Gastrocnemius medialis (tissue), 4 donors: ENCODE results near the gene SIGLEC7. TPM values are rescaled to one million over a fixed set of nuclear protein-coding genes. Genes with fewer than 3 reads are reported as not detected.

Experiments
- ATAC-seq, 2 donors: fragments of 150-250 bp; one replicate each; pipeline ENCODE4 v1.9.1; 2016
- DNase-seq, 2 donors: peaks; one replicate each; pipeline ENCODE4 v3.0.0-alpha.2; 2019
- H3K27ac ChIP-seq, 4 donors: fragments of 200-600 bp; sonication (generic); 1 replicate in 1 of 4; 2 replicates in 3 of 4; pipeline ENCODE4 v1.5.1; 2016 to 2018; ENCODE audit warnings: mild to moderate bottlenecking in 2 of 4, moderate library complexity in 1 of 4
- H3K27me3 ChIP-seq, 3 donors: fragments of 200-600 bp; sonication (generic) in 2 of 3; 1 replicate in 1 of 3; 2 replicates in 2 of 3; pipeline versions ENCODE4 v1.5.1 to v1.6.0; 2016 to 2019; ENCODE audit warnings: mild to moderate bottlenecking in 1 of 3, moderate library complexity in 1 of 3
- H3K36me3 ChIP-seq, 2 donors: fragments of 200-600 bp; sonication (generic) in 1 of 2; one replicate each; pipeline ENCODE4 v1.5.1; 2017 to 2018
- H3K4me1 ChIP-seq, 2 donors: fragments of 200-600 bp; sonication (generic) in 1 of 2; one replicate each; pipeline ENCODE4 v1.5.1; 2016 to 2017; ENCODE audit warnings: mild to moderate bottlenecking in 2 of 2
- H3K4me3 ChIP-seq, 4 donors: fragments of 200-600 bp; sonication (generic) in 3 of 4; 1 replicate in 1 of 4; 2 replicates in 3 of 4; pipeline ENCODE4 v1.5.1; 2016 to 2019; ENCODE audit warnings: mild to moderate bottlenecking in 2 of 4
- H3K9me3 ChIP-seq, 3 donors: fragments of 200-600 bp; sonication (generic) in 2 of 3; 1 replicate in 1 of 3; 2 replicates in 2 of 3; pipeline ENCODE4 v1.5.1; 2016 to 2019
- POLR2A ChIP-seq, 2 donors: fragments of 450-650 bp; IDR thresholded peaks; one replicate each; pipeline ENCODE4 v1.6.1; 2017; ENCODE audit warnings: antibody characterized with exemption in 2 of 2, mild to moderate bottlenecking in 2 of 2, moderate library complexity in 2 of 2
- in situ Hi-C, 4 donors: fragments of 200-750 bp; cut with MboI; loops; one replicate each; pipeline versions ENCODE4 v1.15.0 to v1.8.0; 2017; ENCODE audit warnings: low sequenced_read_pairs in 4 of 4
- intact Hi-C: fragments of 100-400 bp; cut with DNase I; formaldehyde crosslinking; loops from one replicate; pipeline ENCODE4 v1.15.1; 2023; ENCODE audit warnings: low total_unique reads
- total RNA-seq, 4 donors: library from RNA; depleted of rRNA; stranded (reverse); fragments of >200 nt; gene quantifications; one replicate each; pipeline versions ENCODE4 v1.1.0 to v1.2.3, GENCODE V29; 2016
- TF ChIP-seq, protein P1 (sequence below), 5 experiments: fragments of 450-650 bp in 3 of 5; fragments of 200-600 bp in 2 of 5; sonication (generic) in 2 of 5; IDR thresholded peaks in 4 of 5; conservative IDR thresholded peaks in 1 of 5; 1 replicate in 4 of 5; 2 replicates in 1 of 5; pipeline ENCODE4 v1.5.1; 2016 to 2019; ENCODE audit warnings: antibody characterized with exemption in 5 of 5, mild to moderate bottlenecking in 3 of 5, moderate library complexity in 3 of 5

Gene SIGLEC7
- total RNA-seq, 4 donors from 2014 or later: 0.13 to 0.97 (median 0.23) TPM; not detected in 1

DNA sequence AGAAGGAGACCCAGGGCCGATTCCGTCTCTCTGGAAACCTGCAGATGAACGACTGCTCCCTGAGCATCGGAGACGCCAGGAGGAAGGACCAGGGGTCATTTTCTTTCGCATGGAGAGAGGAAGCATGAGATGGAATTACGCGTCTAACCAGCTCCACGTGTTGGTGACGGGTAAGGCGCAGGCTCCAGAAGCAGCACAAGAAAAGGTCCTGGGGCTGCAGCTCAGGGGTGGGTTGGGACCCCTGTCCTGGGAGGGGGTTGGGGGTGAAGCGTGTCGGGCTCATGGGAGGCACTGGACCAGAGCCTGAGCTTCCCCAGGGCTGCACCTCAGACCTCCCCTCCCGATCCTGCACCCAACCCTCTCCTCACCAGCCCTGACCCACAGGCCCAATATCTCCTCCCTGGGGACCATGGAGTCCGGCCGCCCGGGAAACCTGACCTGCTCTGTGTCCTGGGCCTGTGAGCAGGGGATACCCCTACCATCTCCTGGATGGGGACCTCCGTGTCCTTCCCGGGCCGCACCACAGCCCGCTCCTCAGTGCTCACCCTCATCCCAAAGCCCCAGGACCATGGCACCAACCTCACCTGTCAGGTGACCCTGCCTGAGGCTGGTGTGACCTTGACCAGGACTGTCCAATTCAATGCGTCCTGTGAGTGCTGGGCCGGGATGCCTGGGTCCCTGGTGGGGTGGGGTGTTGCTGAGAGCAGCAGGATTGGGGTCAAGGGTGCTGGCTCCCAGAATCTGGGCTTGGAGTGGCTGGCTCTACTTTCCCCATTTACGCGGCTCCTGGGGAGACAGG, 43.2 kb downstream of the SIGLEC7 start:
- Histone ChIP-seq H3K9me3 (no peaks in the 10 kb centered on the region), H3K36me3 (no peaks in the 10 kb centered on the region), H3K4me3 (no peak overlapping the region), H3K27me3 (no peaks in the 10 kb centered on the region), H3K27ac (no peak overlapping the region), H3K4me1 (no peaks in the 10 kb centered on the region)
- DNase-seq (no peak), ATAC-seq (no peak)
- in situ Hi-C loops: no loop called here
- no peak for TF ChIP-seq POLR2A (IDR thresholded peaks at IDR 0.05)
- TF ChIP-seq, protein P1, sequence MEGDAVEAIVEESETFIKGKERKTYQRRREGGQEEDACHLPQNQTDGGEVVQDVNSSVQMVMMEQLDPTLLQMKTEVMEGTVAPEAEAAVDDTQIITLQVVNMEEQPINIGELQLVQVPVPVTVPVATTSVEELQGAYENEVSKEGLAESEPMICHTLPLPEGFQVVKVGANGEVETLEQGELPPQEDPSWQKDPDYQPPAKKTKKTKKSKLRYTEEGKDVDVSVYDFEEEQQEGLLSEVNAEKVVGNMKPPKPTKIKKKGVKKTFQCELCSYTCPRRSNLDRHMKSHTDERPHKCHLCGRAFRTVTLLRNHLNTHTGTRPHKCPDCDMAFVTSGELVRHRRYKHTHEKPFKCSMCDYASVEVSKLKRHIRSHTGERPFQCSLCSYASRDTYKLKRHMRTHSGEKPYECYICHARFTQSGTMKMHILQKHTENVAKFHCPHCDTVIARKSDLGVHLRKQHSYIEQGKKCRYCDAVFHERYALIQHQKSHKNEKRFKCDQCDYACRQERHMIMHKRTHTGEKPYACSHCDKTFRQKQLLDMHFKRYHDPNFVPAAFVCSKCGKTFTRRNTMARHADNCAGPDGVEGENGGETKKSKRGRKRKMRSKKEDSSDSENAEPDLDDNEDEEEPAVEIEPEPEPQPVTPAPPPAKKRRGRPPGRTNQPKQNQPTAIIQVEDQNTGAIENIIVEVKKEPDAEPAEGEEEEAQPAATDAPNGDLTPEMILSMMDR (IDR thresholded peaks at IDR 0.05 in 4 of 5, conservative IDR thresholded peaks at IDR 0.05 in 1 of 5): no peak
- intact Hi-C loops: no loop called here

DNA sequence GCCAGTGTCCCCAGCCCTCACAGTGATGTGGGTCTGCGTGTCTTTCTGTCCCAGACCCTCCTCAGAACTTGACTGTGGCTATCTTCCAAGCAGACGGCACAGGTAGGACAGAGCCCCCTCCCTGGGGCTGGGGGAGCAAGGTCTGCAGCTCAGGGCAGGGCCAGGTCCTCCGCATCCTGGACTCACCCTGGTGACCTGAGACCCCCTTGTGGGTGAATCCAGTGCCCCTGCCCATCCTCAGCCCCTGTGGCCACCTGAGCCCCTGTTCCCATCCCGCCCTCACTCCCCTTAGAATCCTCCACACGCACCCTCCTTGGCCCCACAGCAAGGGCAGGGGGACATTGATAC, 43.7 kb downstream of the SIGLEC7 start:
- Histone ChIP-seq H3K27me3 (no peaks in the 10 kb centered on the region), H3K4me1 (no peaks in the 10 kb centered on the region), H3K9me3 (no peaks in the 10 kb centered on the region), H3K27ac (no peak overlapping the region), H3K36me3 (no peaks in the 10 kb centered on the region), H3K4me3 (no peak overlapping the region)
- ATAC-seq (no peak), DNase-seq (no peak)
- TF ChIP-seq POLR2A (IDR thresholded peaks at IDR 0.05): no peak
- TF ChIP-seq, protein P1 (IDR thresholded peaks at IDR 0.05 in 4 of 5, conservative IDR thresholded peaks at IDR 0.05 in 1 of 5): no peak
- intact Hi-C loops: no loop called here
- in situ Hi-C loops: no loop called here

DNA sequence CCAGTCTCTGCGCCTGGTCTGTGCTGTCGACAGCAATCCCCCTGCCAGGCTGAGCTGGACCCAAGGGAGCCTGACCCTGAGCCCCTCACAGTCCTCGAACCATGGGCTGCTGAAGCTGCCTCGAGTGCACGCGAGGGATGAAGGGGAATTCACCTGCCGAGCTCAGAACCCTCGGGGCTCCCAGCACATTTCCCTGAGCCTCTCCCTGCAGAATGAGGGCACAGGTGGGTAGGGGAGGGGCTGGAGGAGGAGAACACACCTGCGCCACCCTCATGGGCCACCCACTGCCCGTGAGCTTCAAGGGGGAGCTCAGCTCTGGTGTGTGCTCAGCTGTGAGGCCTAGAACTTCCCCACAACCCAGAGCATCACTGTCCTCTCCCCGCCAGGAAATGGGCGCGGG, 44.2 kb downstream of the SIGLEC7 start:
- H3K27ac ChIP-seq: no peak overlapping the region
- H3K36me3 ChIP-seq: no peaks in the 10 kb centered on the region
- in situ Hi-C loops: no loop called here
- H3K4me1 ChIP-seq: no peaks in the 10 kb centered on the region
- no peak for ATAC-seq
- no peaks in the 10 kb centered on the region for H3K9me3 ChIP-seq
- no peaks in the 10 kb centered on the region for H3K27me3 ChIP-seq
- DNase-seq: no peak
- TF ChIP-seq, protein P1 (IDR thresholded peaks at IDR 0.05 in 4 of 5, conservative IDR thresholded peaks at IDR 0.05 in 1 of 5): no peak
- no peak for TF ChIP-seq POLR2A (IDR thresholded peaks at IDR 0.05)
- intact Hi-C loops: no loop called here
- no peak overlapping the region for H3K4me3 ChIP-seq

DNA sequence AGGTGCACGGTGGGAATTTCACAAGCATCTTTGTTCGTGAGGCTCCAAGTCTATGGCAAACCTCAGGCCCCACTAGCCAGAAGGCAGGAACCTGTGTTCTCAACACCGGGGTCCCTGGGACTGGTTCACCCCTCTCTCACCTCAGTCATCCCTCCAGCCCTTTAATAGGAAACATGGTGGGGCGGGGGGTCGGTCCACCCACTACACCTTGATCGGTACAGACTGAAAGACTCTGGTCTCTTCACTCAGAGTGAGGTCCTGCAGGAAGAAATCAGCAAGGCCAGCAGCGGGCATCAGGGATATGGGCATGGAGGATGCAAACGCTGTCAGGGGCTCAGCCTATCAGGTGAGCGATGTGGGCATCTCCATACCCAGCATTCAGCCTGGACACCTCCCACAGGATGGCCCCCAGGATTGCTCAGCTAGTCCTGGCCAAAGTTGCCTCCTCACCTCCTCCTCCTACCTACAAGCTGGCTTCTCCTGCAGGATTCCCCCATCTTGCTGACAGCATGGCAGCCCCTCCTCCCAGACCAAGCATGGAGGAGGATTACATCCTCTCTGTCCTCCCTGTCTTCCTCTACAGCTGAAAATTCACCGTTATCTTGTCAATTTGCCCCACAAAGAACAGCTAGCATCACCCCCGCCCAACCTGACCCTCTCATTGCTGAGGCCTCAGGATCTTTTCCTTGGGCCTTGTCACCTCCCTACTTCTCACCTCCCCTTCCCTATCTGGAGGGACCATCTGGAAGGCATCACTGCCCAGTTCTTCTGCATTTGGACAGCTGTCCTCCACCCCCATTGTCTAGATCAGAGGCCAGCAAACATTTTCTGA, 45.5 kb downstream of the SIGLEC7 start:
- Histone ChIP-seq H3K9me3 (no peaks in the 10 kb centered on the region), H3K27me3 (no peaks in the 10 kb centered on the region), H3K4me1 (no peaks in the 10 kb centered on the region), H3K36me3 (no peaks in the 10 kb centered on the region), H3K4me3 (no peak overlapping the region), H3K27ac (no peak overlapping the region)
- in situ Hi-C loops: no loop called here
- intact Hi-C loops: no loop called here
- DNase-seq (no peak), ATAC-seq (no peak)
- no peak for TF ChIP-seq POLR2A (IDR thresholded peaks at IDR 0.05)
- TF ChIP-seq, protein P1 (IDR thresholded peaks at IDR 0.05 in 4 of 5, conservative IDR thresholded peaks at IDR 0.05 in 1 of 5): no peak
